ENCODE data around the gene DCTPP1. TPM values are rescaled to one million over a fixed set of nuclear protein-coding genes. Genes with fewer than 3 reads are reported as not detected.
"Not testable (repeated sequence)": the region's sequence is repeated elsewhere in the genome, so short reads cannot be mapped to it uniquely, and the experiment has no call there.

DCTPP1 gene
- 120 and 124 TPM in 2 replicates for total RNA-seq (2022)
- percentile 75 among the genes with signal in this experiment for Bru-seq, nascent RNA
- percentile 95 among the genes with signal in this experiment for BruChase-seq, experiment 1, labeled RNA remaining after a 6-hour chase
- BruChase-seq, experiment 2, labeled RNA remaining after a 2-hour chase, result percentile 91 among the genes with signal in this experiment
- long read RNA-seq, transcript DCTPP1-204 (2 exons, 853 nt), result minor isoform, 6 of 330 reads
- long read RNA-seq, transcript DCTPP1-201 (3 exons, 1,222 nt), result major isoform, 304 of 330 reads
- long read RNA-seq, partial matches to known transcripts, result 0 of 330 reads
- long read RNA-seq, other reads (novel, unspliced or antisense), result 20 of 330 reads

DNA sequence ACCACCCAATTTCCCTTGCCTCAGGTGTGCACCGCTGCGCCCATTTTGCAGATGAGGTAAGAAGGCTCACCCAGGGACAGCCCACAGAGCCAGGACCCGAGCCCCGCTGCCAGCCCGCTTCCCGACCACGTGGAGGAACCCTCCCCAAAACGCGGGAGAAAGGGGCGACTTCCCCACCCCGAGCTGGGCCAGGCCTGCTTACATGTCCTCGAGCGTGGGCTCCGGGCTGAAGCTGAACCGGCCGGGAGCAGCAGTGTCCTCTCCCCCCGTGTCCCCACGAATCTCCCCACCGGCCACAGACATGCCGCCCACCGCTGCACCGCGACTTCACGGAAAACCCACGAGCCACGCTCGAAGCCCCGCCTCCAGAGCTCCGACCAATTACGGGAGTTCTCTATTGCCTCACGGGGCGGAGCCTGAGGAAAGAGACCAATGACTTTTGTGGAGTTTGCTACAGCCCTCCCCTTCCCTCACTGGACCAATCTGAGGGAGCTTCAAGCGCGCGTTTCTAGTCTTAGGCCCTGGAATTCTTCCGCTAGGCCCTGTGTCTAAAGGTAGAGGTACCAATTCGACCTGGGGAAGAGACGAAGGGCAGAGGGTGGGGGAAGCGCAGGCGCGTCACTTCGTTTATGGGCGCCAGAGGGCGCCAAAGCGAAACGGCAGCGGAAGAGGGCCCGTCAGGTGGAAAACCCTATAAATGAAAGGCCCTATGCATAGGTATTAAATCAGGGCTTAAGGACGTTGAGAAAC lies at the start of gene DCTPP1:
TSS of gene DCTPP1 (minus strand) at position 353 of the 750 bp plus-strand sequence. CDS start at position 303, 50 bp downstream.
- peaks cover 17% of the 10 kb centered on the region for H3K4me1 Mint-ChIP-seq (ENCODE audit: low read depth, unreplicated experiment)
- intact Hi-C loops (cut with micrococcal nuclease; ENCODE audit: unreplicated experiment), result loop anchor here (1.0 to 10.0 kb wide), 4 partner anchors 15 to 198 kb away; partner anchors contain the start of genes SEPHS2, ZNF747 and ZNF785
- peaks cover 26% of the 10 kb centered on the region for H3K36me3 Mint-ChIP-seq (ENCODE audit: insufficient read depth, unreplicated experiment)
- no peak within 1 kb of the TSS for H3K27ac Mint-ChIP-seq (ENCODE audit: unreplicated experiment)
- CTCF ChIA-PET, result interaction anchor here (0.6 to 2.4 kb wide), 33 partner anchors 10 to 410 kb away, joined by 3 to 33 read pairs (median 5); partner anchors contain the start of genes ALDOA, FBRS, PRR14 and TBC1D10B
- TF ChIP-seq, protein P1, sequence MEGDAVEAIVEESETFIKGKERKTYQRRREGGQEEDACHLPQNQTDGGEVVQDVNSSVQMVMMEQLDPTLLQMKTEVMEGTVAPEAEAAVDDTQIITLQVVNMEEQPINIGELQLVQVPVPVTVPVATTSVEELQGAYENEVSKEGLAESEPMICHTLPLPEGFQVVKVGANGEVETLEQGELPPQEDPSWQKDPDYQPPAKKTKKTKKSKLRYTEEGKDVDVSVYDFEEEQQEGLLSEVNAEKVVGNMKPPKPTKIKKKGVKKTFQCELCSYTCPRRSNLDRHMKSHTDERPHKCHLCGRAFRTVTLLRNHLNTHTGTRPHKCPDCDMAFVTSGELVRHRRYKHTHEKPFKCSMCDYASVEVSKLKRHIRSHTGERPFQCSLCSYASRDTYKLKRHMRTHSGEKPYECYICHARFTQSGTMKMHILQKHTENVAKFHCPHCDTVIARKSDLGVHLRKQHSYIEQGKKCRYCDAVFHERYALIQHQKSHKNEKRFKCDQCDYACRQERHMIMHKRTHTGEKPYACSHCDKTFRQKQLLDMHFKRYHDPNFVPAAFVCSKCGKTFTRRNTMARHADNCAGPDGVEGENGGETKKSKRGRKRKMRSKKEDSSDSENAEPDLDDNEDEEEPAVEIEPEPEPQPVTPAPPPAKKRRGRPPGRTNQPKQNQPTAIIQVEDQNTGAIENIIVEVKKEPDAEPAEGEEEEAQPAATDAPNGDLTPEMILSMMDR (IDR thresholded peaks at IDR 0.05; ENCODE audit: unreplicated experiment), result peak; percentile 92
- no TSS peak for BruUV-seq (replicated peaks)
- no peak within 1 kb of the TSS for H3K4me3 Mint-ChIP-seq (ENCODE audit: low read depth, unreplicated experiment)
- no peaks in the 10 kb centered on the region for H3K9me3 Mint-ChIP-seq (ENCODE audit: low read depth, unreplicated experiment)
- no peaks in the 10 kb centered on the region for H3K27me3 Mint-ChIP-seq (ENCODE audit: unreplicated experiment)
- DNase-seq, result peak; percentile 97

DNA sequence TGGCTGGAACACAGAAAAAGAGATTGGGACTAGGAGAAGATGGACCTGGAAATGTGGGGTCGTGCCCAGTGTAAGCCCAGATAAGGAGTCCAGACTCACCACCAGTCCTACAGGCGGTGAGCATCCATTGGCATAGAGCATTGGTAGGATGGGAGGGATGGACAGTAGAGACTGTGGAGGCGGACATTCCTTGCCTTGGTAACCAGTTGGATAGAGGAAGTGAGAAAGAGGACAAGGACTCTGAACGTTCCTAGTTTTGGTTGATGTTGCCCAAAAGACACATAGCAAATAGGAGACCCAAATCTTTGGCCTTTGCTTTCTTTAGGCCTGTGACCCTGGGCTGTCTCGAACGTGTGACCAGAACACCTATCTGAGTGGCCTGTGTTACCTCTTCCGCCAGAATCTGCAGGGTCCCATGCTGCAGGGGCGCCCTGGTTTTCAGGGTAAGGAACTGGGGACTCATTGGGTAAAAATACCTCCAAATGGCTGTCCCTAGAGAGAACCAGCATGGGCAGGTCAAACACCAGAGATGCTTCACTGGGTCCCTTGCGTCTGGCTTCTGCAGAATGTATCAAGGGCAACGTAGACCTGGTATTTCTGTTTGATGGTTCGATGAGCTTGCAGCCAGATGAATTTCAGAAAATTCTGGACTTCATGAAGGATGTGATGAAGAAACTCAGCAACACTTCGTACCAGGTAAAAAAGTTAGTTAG lies 49.1 kb upstream of the DCTPP1 start:
- TF ChIP-seq, protein P1 (IDR thresholded peaks at IDR 0.05; ENCODE audit: unreplicated experiment), result no peak
- CTCF ChIA-PET, result no interaction called here
- peaks cover 69% of the 10 kb centered on the region for H3K27me3 Mint-ChIP-seq (ENCODE audit: unreplicated experiment)
- no peak overlapping the region for H3K27ac Mint-ChIP-seq (ENCODE audit: unreplicated experiment)
- no peaks in the 10 kb centered on the region for H3K9me3 Mint-ChIP-seq (ENCODE audit: low read depth, unreplicated experiment)
- intact Hi-C loops (cut with micrococcal nuclease; ENCODE audit: unreplicated experiment), result no loop called here
- BruUV-seq (replicated peaks), result no TSS peak
- no peaks in the 10 kb centered on the region for H3K36me3 Mint-ChIP-seq (ENCODE audit: insufficient read depth, unreplicated experiment)
- H3K4me1 Mint-ChIP-seq (ENCODE audit: low read depth, unreplicated experiment), result no peaks in the 10 kb centered on the region
- no peak for DNase-seq
- no peak overlapping the region for H3K4me3 Mint-ChIP-seq (ENCODE audit: low read depth, unreplicated experiment)

DNA sequence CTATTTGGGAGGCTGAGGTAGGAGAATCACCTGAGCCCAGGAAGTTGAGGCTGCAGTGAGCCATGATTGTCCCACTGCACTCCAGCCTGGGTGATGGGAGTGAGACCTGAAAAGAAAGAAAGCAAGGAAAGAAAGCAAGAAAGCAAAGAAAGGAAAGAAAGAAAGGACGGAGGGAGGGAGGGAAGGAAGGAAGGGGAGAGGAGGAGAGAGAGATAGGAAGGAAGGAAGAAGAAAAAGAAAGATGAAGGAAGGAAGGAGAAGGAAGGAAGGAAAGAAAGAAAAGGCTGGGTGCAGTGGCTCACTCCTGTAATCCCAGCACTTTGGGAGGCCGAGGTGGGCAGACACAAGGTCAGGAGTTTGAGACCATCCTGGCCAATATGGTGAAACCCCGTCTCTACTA lies 47.9 kb upstream of the DCTPP1 start:
- H3K4me3 Mint-ChIP-seq (ENCODE audit: low read depth, unreplicated experiment); H3K36me3 Mint-ChIP-seq (ENCODE audit: insufficient read depth, unreplicated experiment); intact Hi-C loops (cut with micrococcal nuclease; ENCODE audit: unreplicated experiment); H3K9me3 Mint-ChIP-seq (ENCODE audit: low read depth, unreplicated experiment); H3K4me1 Mint-ChIP-seq (ENCODE audit: low read depth, unreplicated experiment); H3K27ac Mint-ChIP-seq (ENCODE audit: unreplicated experiment); DNase-seq; BruUV-seq (replicated peaks): not testable (repeated sequence)
- H3K27me3 Mint-ChIP-seq (ENCODE audit: unreplicated experiment), result peaks cover 69% of the 10 kb centered on the region
- CTCF ChIA-PET, result interaction anchor here (1.4 kb wide), 1 partner anchor 19 kb away, joined by 8 read pairs; no protein-coding TSS in a partner anchor

DNA sequence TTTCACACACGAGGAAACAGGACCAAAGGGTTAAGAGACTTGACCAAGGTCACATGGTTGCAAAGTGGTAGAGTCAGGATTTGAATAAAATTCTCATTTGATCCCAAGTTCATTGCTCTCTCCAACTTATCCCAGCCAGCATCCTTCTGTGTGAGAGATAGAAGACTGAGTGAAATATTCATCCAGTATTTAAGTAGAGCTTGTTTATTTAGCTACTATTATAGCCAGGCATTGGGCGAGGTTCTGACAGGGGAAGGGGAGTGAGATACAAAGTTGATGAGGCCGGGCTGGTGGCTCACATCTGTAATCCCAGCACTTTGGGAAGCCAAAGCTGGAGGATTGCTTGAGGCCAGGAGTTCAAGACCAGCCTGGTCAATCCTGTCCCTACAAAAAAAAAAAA lies 47.2 kb upstream of the DCTPP1 start:
- no peaks in the 10 kb centered on the region for H3K9me3 Mint-ChIP-seq (ENCODE audit: low read depth, unreplicated experiment)
- CTCF ChIA-PET, result interaction anchor here (1.4 kb wide), 1 partner anchor 18 kb away, joined by 8 read pairs; no protein-coding TSS in a partner anchor
- no TSS peak for BruUV-seq (replicated peaks)
- TF ChIP-seq, protein P1 (IDR thresholded peaks at IDR 0.05; ENCODE audit: unreplicated experiment), result no peak
- H3K27me3 Mint-ChIP-seq (ENCODE audit: unreplicated experiment), result peaks cover 73% of the 10 kb centered on the region
- no peak overlapping the region for H3K4me3 Mint-ChIP-seq (ENCODE audit: low read depth, unreplicated experiment)
- H3K27ac Mint-ChIP-seq (ENCODE audit: unreplicated experiment), result no peak overlapping the region
- no peak for DNase-seq
- intact Hi-C loops (cut with micrococcal nuclease; ENCODE audit: unreplicated experiment), result no loop called here
- H3K36me3 Mint-ChIP-seq (ENCODE audit: insufficient read depth, unreplicated experiment), result no peaks in the 10 kb centered on the region
- H3K4me1 Mint-ChIP-seq (ENCODE audit: low read depth, unreplicated experiment), result no peaks in the 10 kb centered on the region

All from Calu3 (cell line).